ENCODE measurements around the gene VKORC1. TPM values are rescaled to one million over a fixed set of nuclear protein-coding genes. Genes with fewer than 3 reads are reported as not detected.
A peak's percentile ranks its signal among the peaks of the same experiment; 100 is the strongest.

The VKORC1 gene
- total and polyA plus RNA-seq, 2 of the 4 experiments (the other 2 are of a cell fraction), result 65.2 to 317 TPM

GRCh38 chr16:31094088-31094423 lies 541 bp downstream of the VKORC1 start:
- in situ Hi-C loops (cut with MboI; ENCODE audit: low sequenced_read_pairs) (no loop called here), intact Hi-C loops (cut with micrococcal nuclease) (loop anchor here (1.0 to 5.0 kb wide), 3 partner anchors 48 to 109 kb away; partner anchors contain the start of genes HSD3B7 and STX4), dilution Hi-C loops (cut with HindIII; ENCODE audit: low sequenced_read_pairs, unreplicated experiment) (no loop called here)
- ATAC-seq (ENCODE audit: low read depth) (peak; percentile 30), DNase-seq (no peak)
- H4K20me1 ChIP-seq (ENCODE audit: insufficient read depth, low read length), result peaks cover 17% of the 10 kb centered on the region
- no peak for TF ChIP-seq RFX5 (IDR thresholded peaks at IDR 0.05; ENCODE audit: low read depth, low read length)
- H4K5ac ChIP-seq (ENCODE audit: low read depth, low read length), result peak overlapping the region; percentile 12; the same call in 1 of the 2 replicates
- peak overlapping the region; percentile 67 for H2BK5ac ChIP-seq (ENCODE audit: low read depth, low read length, poor library complexity, severe bottlenecking)
- H2AK5ac ChIP-seq (ENCODE audit: low read depth, low read length), result peak overlapping the region; percentile 96
- no peak overlapping the region for H2BK20ac ChIP-seq (ENCODE audit: low read depth, low read length)
- ChIA-PET CTCF (interaction anchor here (1.0 kb wide), 1 partner anchor 49 kb away, joined by 3 read pairs; no protein-coding TSS in a partner anchor), POLR2A (ENCODE audit: unreplicated experiment) (no interaction called here)
- peak overlapping the region; percentile 79 for H3K4ac ChIP-seq (ENCODE audit: low read depth, low read length)
- H3K27me3 ChIP-seq (ENCODE audit: control insufficient read depth, insufficient read depth, low read length), result no peaks in the 10 kb centered on the region
- H3K56ac ChIP-seq (ENCODE audit: extremely low read depth, insufficient read depth, low read length), result peak overlapping the region; percentile 65
- no TSS peak for BruUV-seq (replicated peaks)
- H3K4me1 ChIP-seq (ENCODE audit: control insufficient read depth, insufficient read depth, low read length), result peaks cover 3% of the 10 kb centered on the region
- H4K8ac ChIP-seq (ENCODE audit: low read depth in 2 of 2, low read length in 2 of 2), result peak overlapping the region; percentile 66 to 86; a peak in 3 of 4 replicates
- H2AFZ ChIP-seq (replicated peaks; ENCODE audit: low read length, poor library complexity), result peak overlapping the region; percentile 96
- H3K4me3 ChIP-seq (ENCODE audit: insufficient read depth, low read depth, low read length), result peak overlapping the region; percentile 91
- H3K4me2 ChIP-seq (ENCODE audit: low read depth, low read length), result peak overlapping the region; percentile 98
- H4K91ac ChIP-seq (ENCODE audit: insufficient read depth, low read depth, low read length), result peak overlapping the region; percentile 74; the same call in 1 of the 2 replicates
- peak overlapping the region; percentile 63 for H3K27ac ChIP-seq (ENCODE audit: insufficient read depth, low read length)
- H3K23ac ChIP-seq (ENCODE audit: low read depth, low read length), result peak overlapping the region; percentile 95
- H2AK9ac ChIP-seq (replicated peaks; ENCODE audit: low read depth, low read length, poor library complexity), result peak overlapping the region; percentile 100
- H3K9me3 ChIP-seq (ENCODE audit: control insufficient read depth, insufficient read depth, low read length), result no peaks in the 10 kb centered on the region
- peak overlapping the region; percentile 12 for H3K18ac ChIP-seq (ENCODE audit: low read depth, low read length)
- H2BK15ac ChIP-seq (ENCODE audit: low read depth, low read length), result no peak overlapping the region
- peak overlapping the region; percentile 27; the same call in 1 of the 2 replicates for H2BK120ac ChIP-seq (ENCODE audit: low read depth, low read length)
- peak overlapping the region; percentile 96 for H3K9ac ChIP-seq (ENCODE audit: low read depth, low read length)
- peaks cover 34 to 55% of the 10 kb centered on the region in 2 experiments; a peak in 3 of 4 replicates for H3K79me1 ChIP-seq (ENCODE audit: low read depth in 1 of 2, low read length in 2 of 2)
- H3K36me3 ChIP-seq (ENCODE audit: control insufficient read depth, insufficient read depth, low read length), result peaks cover 14% of the 10 kb centered on the region
- H3K14ac ChIP-seq (replicated peaks; ENCODE audit: low read depth, low read length), result peak overlapping the region; percentile 96
- 0% methylated on average over 17 of the region's 20 CpGs; no CpG with 5 or more reads in 1 of the 2 experiments for WGBS, 2 experiments (ENCODE audit: extremely low coverage in 2 of 2, insufficient read length in 1 of 2)
- peaks cover 15% of the 10 kb centered on the region for H3K9me1 ChIP-seq (ENCODE audit: insufficient read depth, low read length)
